ENCODE measurements around the gene ST7. TPM values are rescaled to one million over a fixed set of nuclear protein-coding genes. Genes with fewer than 3 reads are reported as not detected.

Gene ST7
- total and polyA plus RNA-seq, 2 of the 13 experiments (the other 11 are each of a cell fraction or from before 2014, with no cell fraction given): 17.3 to 23.5 TPM

DNA sequence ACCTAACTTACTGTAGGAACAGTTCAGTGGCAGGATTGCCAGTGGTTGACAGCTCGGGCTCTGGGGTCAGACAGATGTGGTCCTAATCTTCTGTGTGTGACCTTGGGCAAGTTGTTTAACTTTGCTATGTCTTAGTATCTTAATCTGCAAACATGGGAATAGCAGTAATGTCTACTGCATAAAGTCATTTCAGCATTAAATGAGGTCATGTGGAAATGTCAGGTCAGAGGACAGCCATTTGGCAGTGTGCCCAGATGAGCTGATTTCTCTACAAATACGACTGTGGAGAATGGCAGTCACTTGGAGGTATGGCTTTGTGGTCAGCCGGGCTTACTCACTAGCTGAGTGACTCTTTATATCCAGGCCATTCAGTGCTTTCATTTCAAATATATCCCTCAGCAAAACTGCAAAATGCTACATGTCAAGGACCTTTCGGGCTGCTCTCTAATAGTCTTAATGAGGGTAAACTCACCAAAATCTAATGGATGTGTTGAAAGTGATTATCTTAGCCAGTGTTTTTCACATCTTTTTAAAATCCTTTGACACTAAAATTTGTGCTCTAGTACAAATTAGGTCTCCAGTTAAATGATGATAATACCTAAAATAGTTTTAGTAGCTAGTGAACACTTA, 171.4 kb downstream of the ST7 start (continued):
- no peak for TF ChIP-seq PAWR (CRISPR knock-in tag; IDR thresholded peaks at IDR 0.05; ENCODE audit: borderline replicate concordance)
- TF ChIP-seq, protein P1, sequence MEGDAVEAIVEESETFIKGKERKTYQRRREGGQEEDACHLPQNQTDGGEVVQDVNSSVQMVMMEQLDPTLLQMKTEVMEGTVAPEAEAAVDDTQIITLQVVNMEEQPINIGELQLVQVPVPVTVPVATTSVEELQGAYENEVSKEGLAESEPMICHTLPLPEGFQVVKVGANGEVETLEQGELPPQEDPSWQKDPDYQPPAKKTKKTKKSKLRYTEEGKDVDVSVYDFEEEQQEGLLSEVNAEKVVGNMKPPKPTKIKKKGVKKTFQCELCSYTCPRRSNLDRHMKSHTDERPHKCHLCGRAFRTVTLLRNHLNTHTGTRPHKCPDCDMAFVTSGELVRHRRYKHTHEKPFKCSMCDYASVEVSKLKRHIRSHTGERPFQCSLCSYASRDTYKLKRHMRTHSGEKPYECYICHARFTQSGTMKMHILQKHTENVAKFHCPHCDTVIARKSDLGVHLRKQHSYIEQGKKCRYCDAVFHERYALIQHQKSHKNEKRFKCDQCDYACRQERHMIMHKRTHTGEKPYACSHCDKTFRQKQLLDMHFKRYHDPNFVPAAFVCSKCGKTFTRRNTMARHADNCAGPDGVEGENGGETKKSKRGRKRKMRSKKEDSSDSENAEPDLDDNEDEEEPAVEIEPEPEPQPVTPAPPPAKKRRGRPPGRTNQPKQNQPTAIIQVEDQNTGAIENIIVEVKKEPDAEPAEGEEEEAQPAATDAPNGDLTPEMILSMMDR (CRISPR knock-in tag; IDR thresholded peaks at IDR 0.05): 0 out of 2 replicates have a peak, but pooled peaks have one; percentile 10
- TF ChIP-seq, protein P2, sequence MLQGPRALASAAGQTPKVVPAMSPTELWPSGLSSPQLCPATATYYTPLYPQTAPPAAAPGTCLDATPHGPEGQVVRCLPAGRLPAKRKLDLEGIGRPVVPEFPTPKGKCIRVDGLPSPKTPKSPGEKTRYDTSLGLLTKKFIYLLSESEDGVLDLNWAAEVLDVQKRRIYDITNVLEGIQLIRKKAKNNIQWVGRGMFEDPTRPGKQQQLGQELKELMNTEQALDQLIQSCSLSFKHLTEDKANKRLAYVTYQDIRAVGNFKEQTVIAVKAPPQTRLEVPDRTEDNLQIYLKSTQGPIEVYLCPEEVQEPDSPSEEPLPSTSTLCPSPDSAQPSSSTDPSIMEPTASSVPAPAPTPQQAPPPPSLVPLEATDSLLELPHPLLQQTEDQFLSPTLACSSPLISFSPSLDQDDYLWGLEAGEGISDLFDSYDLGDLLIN (CRISPR knock-in tag; IDR thresholded peaks at IDR 0.05; ENCODE audit: borderline replicate concordance): no peak
- TF ChIP-seq ZBTB49 (CRISPR knock-in tag; IDR thresholded peaks at IDR 0.05; ENCODE audit: borderline replicate concordance): no peak
- no peak for TF ChIP-seq AKAP8 (CRISPR knock-in tag; IDR thresholded peaks at IDR 0.05)
- TF ChIP-seq EZH2 (conservative IDR thresholded peaks at IDR 0.05; ENCODE audit: low read depth, low read length): no peak
- TF ChIP-seq ZEB1 (IDR thresholded peaks at IDR 0.05; ENCODE audit: insufficient replicate concordance, low read depth): no peak
- TF ChIP-seq, protein P3, sequence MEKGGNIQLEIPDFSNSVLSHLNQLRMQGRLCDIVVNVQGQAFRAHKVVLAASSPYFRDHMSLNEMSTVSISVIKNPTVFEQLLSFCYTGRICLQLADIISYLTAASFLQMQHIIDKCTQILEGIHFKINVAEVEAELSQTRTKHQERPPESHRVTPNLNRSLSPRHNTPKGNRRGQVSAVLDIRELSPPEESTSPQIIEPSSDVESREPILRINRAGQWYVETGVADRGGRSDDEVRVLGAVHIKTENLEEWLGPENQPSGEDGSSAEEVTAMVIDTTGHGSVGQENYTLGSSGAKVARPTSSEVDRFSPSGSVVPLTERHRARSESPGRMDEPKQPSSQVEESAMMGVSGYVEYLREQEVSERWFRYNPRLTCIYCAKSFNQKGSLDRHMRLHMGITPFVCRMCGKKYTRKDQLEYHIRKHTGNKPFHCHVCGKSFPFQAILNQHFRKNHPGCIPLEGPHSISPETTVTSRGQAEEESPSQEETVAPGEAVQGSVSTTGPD (CRISPR knock-in tag; IDR thresholded peaks at IDR 0.05): no peak
- TF ChIP-seq FOXK2 (IDR thresholded peaks at IDR 0.05): no peak
- no peak for TF ChIP-seq KLF6 (CRISPR knock-in tag; IDR thresholded peaks at IDR 0.05)
- TF ChIP-seq ZNF317 (CRISPR knock-in tag; IDR thresholded peaks at IDR 0.05): 0 out of 2 replicates have a peak, but pooled peaks have one; percentile 21
- TF ChIP-seq, protein P4, sequence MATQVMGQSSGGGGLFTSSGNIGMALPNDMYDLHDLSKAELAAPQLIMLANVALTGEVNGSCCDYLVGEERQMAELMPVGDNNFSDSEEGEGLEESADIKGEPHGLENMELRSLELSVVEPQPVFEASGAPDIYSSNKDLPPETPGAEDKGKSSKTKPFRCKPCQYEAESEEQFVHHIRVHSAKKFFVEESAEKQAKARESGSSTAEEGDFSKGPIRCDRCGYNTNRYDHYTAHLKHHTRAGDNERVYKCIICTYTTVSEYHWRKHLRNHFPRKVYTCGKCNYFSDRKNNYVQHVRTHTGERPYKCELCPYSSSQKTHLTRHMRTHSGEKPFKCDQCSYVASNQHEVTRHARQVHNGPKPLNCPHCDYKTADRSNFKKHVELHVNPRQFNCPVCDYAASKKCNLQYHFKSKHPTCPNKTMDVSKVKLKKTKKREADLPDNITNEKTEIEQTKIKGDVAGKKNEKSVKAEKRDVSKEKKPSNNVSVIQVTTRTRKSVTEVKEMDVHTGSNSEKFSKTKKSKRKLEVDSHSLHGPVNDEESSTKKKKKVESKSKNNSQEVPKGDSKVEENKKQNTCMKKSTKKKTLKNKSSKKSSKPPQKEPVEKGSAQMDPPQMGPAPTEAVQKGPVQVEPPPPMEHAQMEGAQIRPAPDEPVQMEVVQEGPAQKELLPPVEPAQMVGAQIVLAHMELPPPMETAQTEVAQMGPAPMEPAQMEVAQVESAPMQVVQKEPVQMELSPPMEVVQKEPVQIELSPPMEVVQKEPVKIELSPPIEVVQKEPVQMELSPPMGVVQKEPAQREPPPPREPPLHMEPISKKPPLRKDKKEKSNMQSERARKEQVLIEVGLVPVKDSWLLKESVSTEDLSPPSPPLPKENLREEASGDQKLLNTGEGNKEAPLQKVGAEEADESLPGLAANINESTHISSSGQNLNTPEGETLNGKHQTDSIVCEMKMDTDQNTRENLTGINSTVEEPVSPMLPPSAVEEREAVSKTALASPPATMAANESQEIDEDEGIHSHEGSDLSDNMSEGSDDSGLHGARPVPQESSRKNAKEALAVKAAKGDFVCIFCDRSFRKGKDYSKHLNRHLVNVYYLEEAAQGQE (IDR thresholded peaks at IDR 0.05; ENCODE audit: borderline replicate concordance in 1 of 2, low read depth in 1 of 2, low read length in 2 of 2): no peak
- no peak for TF ChIP-seq KDM5A (IDR thresholded peaks at IDR 0.05; ENCODE audit: borderline replicate concordance, low read length)
- TF ChIP-seq ZSCAN30 (CRISPR knock-in tag; IDR thresholded peaks at IDR 0.05): no peak
- TF ChIP-seq, protein P5, sequence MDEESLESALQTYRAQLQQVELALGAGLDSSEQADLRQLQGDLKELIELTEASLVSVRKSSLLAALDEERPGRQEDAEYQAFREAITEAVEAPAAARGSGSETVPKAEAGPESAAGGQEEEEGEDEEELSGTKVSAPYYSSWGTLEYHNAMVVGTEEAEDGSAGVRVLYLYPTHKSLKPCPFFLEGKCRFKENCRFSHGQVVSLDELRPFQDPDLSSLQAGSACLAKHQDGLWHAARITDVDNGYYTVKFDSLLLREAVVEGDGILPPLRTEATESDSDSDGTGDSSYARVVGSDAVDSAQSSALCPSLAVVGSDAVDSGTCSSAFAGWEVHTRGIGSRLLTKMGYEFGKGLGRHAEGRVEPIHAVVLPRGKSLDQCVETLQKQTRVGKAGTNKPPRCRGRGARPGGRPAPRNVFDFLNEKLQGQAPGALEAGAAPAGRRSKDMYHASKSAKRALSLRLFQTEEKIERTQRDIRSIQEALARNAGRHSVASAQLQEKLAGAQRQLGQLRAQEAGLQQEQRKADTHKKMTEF (CRISPR knock-in tag; IDR thresholded peaks at IDR 0.05): no peak
- 0 out of 2 replicates have a peak, but pooled peaks have one; percentile 50 for TF ChIP-seq SMYD3 (CRISPR knock-in tag; IDR thresholded peaks at IDR 0.05)
- no peak for TF ChIP-seq ZNF292 (CRISPR knock-in tag; IDR thresholded peaks at IDR 0.05; ENCODE audit: borderline replicate concordance, low read depth)
